Muscle of leg (tissue), 11 donors: Measurements from ENCODE around the gene DMD. TPM values are rescaled to one million over a fixed set of nuclear protein-coding genes. Genes with fewer than 3 reads are reported as not detected.
"Not testable (repeated sequence)": the region's sequence is repeated elsewhere in the genome, so short reads cannot be mapped to it uniquely, and the experiment has no call there.

Experiments
- DNase-seq: peaks from one replicate; pipeline ENCODE4 v3.0.0; 2013
- H3K27ac ChIP-seq: one replicate; pipeline ENCODE4 v1.5.1; 2013; ENCODE audit warnings: mild to moderate bottlenecking, low read length, control low read depth
- H3K27me3 ChIP-seq: one replicate; pipeline ENCODE4 v1.6.1; 2013; ENCODE audit warnings: low read length; ENCODE audit not compliant: control insufficient read depth, insufficient read depth
- H3K36me3 ChIP-seq: one replicate; pipeline ENCODE4 v1.6.1; 2013; ENCODE audit warnings: low read length; ENCODE audit not compliant: control insufficient read depth, insufficient read depth
- H3K4me1 ChIP-seq: one replicate; pipeline ENCODE4 v1.6.1; 2013; ENCODE audit warnings: low read length; ENCODE audit not compliant: control insufficient read depth, insufficient read depth
- H3K4me3 ChIP-seq: one replicate; pipeline ENCODE4 v1.5.1; 2013; ENCODE audit warnings: low read length, control low read depth
- H3K9me3 ChIP-seq: replicated peaks from 2 replicates; pipeline ENCODE4 v1.6.1; 2013; ENCODE audit warnings: low read depth, low read length; ENCODE audit not compliant: control insufficient read depth
- WGBS: methylation state at CpG from one replicate; pipeline ENCODE4 v1.1.5; 2013; ENCODE audit warnings: missing lambda C conversion rate; ENCODE audit not compliant: insufficient coverage; 5-methylcytosine and 5-hydroxymethylcytosine counted together
- polyA plus RNA-seq, 8 donors: library from polyadenylated mRNA; unstranded; fragments of 120-200 nt; gene quantifications; one replicate each; pipeline versions ENCODE4 v1.2.1 to v1.2.3, GENCODE V29; 2013; ENCODE audit warnings: inconsistent platforms in 1 of 8, low replicate concordance in 1 of 8; ENCODE audit not compliant: insufficient read length in 8 of 8, insufficient read depth in 1 of 8
- total RNA-seq: library from RNA; stranded (reverse); fragments of 120-200 nt; gene quantifications from one replicate; pipeline ENCODE4 v1.2.4, GENCODE V29; 2013

Gene DMD
- total and polyA plus RNA-seq, 9 donors: 50.3 to 106 (median 68.9) TPM

GRCh38 chrX:32280921-32281320 is 930.4 kb downstream of the DMD start:
- Histone ChIP-seq H3K27me3 (no peaks in the 10 kb centered on the region), H3K4me1 (no peaks in the 10 kb centered on the region), H3K27ac (no peak overlapping the region), H3K36me3 (no peaks in the 10 kb centered on the region), H3K9me3 (no peaks in the 10 kb centered on the region), H3K4me3 (no peak overlapping the region)
- WGBS: 90% methylated on average over 2 of the region's 3 CpGs
- no peak for DNase-seq

GRCh38 chrX:32280489-32280888 is 930.9 kb downstream of the DMD start:
- no peaks in the 10 kb centered on the region for H3K27me3 ChIP-seq
- no peak overlapping the region for H3K4me3 ChIP-seq
- no peak overlapping the region for H3K27ac ChIP-seq
- H3K36me3 ChIP-seq: no peaks in the 10 kb centered on the region
- WGBS: no CpG with 5 or more reads among the region's 2 CpGs
- no peaks in the 10 kb centered on the region for H3K4me1 ChIP-seq
- no peaks in the 10 kb centered on the region for H3K9me3 ChIP-seq
- peak; percentile 9 for DNase-seq

GRCh38 chrX:32276153-32276552 is 935.2 kb downstream of the DMD start:
- H3K4me1 ChIP-seq: no peaks in the 10 kb centered on the region
- DNase-seq: no peak
- H3K9me3 ChIP-seq: no peaks in the 10 kb centered on the region

GRCh38 chrX:32269866-32270265 is 941.5 kb downstream of the DMD start:
- H3K9me3 ChIP-seq: peaks cover 8% of the 10 kb centered on the region
- peaks cover 5% of the 10 kb centered on the region for H3K4me1 ChIP-seq
- H3K4me3 ChIP-seq: no peak overlapping the region
- no peaks in the 10 kb centered on the region for H3K36me3 ChIP-seq
- H3K27me3 ChIP-seq: no peaks in the 10 kb centered on the region
- DNase-seq: peak; percentile 71
- H3K27ac ChIP-seq: no peak overlapping the region

More at GRCh38 chrX:32276153-32276552, 935.2 kb downstream of the DMD start:
- H3K27me3 ChIP-seq: no peaks in the 10 kb centered on the region
- H3K27ac ChIP-seq: no peak overlapping the region
- WGBS: 52% methylated on average over 2 of the region's 3 CpGs
- no peak overlapping the region for H3K4me3 ChIP-seq
- no peaks in the 10 kb centered on the region for H3K36me3 ChIP-seq

GRCh38 chrX:32268207-32268606 is 943.1 kb downstream of the DMD start:
- no CpG with 5 or more reads among the region's 3 CpGs for WGBS
- Histone ChIP-seq H3K4me1 (peaks cover 5% of the 10 kb centered on the region), H3K27ac (no peak overlapping the region), H3K36me3 (no peaks in the 10 kb centered on the region), H3K27me3 (no peaks in the 10 kb centered on the region), H3K4me3 (no peak overlapping the region), H3K9me3 (peaks cover 13% of the 10 kb centered on the region)
- no peak for DNase-seq

- peaks cover 13% of the 10 kb centered on the region for H3K9me3 ChIP-seq
- H3K27ac ChIP-seq: no peak overlapping the region
- peaks cover 5% of the 10 kb centered on the region for H3K4me1 ChIP-seq
- no peaks in the 10 kb centered on the region for H3K27me3 ChIP-seq
- DNase-seq: no peak
- no peaks in the 10 kb centered on the region for H3K36me3 ChIP-seq
- no CpG with 5 or more reads among the region's 2 CpGs for WGBS
- no peak overlapping the region for H3K4me3 ChIP-seq
Measured at GRCh38 chrX:32267796-32268195, 943.6 kb downstream of the DMD start.

- not testable (repeated sequence) for DNase-seq, H3K36me3 ChIP-seq, H3K4me3 ChIP-seq, H3K9me3 ChIP-seq, H3K27ac ChIP-seq, H3K4me1 ChIP-seq, H3K27me3 ChIP-seq
- WGBS: no CpG with 5 or more reads among the region's 4 CpGs
Measured at GRCh38 chrX:32246675-32247074, 964.7 kb downstream of the DMD start.

- DNase-seq: no peak
- H3K27ac ChIP-seq: no peak overlapping the region
- no peaks in the 10 kb centered on the region for H3K9me3 ChIP-seq
- no peak overlapping the region for H3K4me3 ChIP-seq
- no peaks in the 10 kb centered on the region for H3K4me1 ChIP-seq
- WGBS: 100% methylated on average over 1 of the region's 2 CpGs
- H3K36me3 ChIP-seq: no peaks in the 10 kb centered on the region
- H3K27me3 ChIP-seq: no peaks in the 10 kb centered on the region
Measured at GRCh38 chrX:32195611-32196010, 1015.7 kb downstream of the DMD start.

- Histone ChIP-seq H3K4me3 (no peak overlapping the region), H3K27ac (no peak overlapping the region), H3K36me3 (no peaks in the 10 kb centered on the region), H3K9me3 (no peaks in the 10 kb centered on the region), H3K4me1 (no peaks in the 10 kb centered on the region), H3K27me3 (no peaks in the 10 kb centered on the region)
- 74% methylated on average over 5 of the region's 6 CpGs for WGBS
- DNase-seq: no peak
Measured at GRCh38 chrX:32191316-32191715, 1020.0 kb downstream of the DMD start.

- DNase-seq: no peak
- H3K27me3 ChIP-seq: no peaks in the 10 kb centered on the region
- H3K9me3 ChIP-seq: no peaks in the 10 kb centered on the region
- H3K4me3 ChIP-seq: no peak overlapping the region
- H3K27ac ChIP-seq: no peak overlapping the region
- no peaks in the 10 kb centered on the region for H3K36me3 ChIP-seq
- WGBS: no CpG with 5 or more reads among the region's 2 CpGs
- H3K4me1 ChIP-seq: no peaks in the 10 kb centered on the region
Measured at GRCh38 chrX:32185160-32185559, 1026.2 kb downstream of the DMD start.

GRCh38 chrX:32183066-32183465 is 1028.3 kb downstream of the DMD start:
- H3K27me3 ChIP-seq: no peaks in the 10 kb centered on the region
- H3K27ac ChIP-seq: no peak overlapping the region
- no peaks in the 10 kb centered on the region for H3K36me3 ChIP-seq
- DNase-seq: no peak
- no peak overlapping the region for H3K4me3 ChIP-seq
- no peaks in the 10 kb centered on the region for H3K9me3 ChIP-seq
- H3K4me1 ChIP-seq: no peaks in the 10 kb centered on the region
